H7 (cell line): ENCODE results near the gene PDE8B. TPM values are rescaled to one million over a fixed set of nuclear protein-coding genes. Genes with fewer than 3 reads are reported as not detected.

ENCODE experiments used
- DNase-seq: peaks from one replicate; pipeline ENCODE4 v3.0.0; 2012
- H3K27me3 ChIP-seq: 2 replicates; pipeline ENCODE4 v1.6.0; 2011; ENCODE audit warnings: mild to moderate bottlenecking, low read length; ENCODE audit not compliant: control insufficient read depth, insufficient read depth
- H3K36me3 ChIP-seq: replicated peaks from 2 replicates; pipeline ENCODE4 v1.5.1; 2011; ENCODE audit warnings: low read length; ENCODE audit not compliant: control insufficient read depth, insufficient read depth
- H3K4me3 ChIP-seq: 2 replicates; pipeline ENCODE4 v1.5.1; 2011; ENCODE audit warnings: low read depth, mild to moderate bottlenecking, control low read depth, low read length, moderate library complexity; ENCODE audit not compliant: insufficient read depth
- total RNA-seq: library from RNA; depleted of rRNA; stranded (reverse); fragments of >200 nt; shearing (Covaris generic); gene quantifications from 2 replicates; pipeline ENCODE4 v1.2.3, GENCODE V29; 2014

Gene PDE8B
- total RNA-seq, 1 experiment from 2014 or later: 0.03 TPM

DNA sequence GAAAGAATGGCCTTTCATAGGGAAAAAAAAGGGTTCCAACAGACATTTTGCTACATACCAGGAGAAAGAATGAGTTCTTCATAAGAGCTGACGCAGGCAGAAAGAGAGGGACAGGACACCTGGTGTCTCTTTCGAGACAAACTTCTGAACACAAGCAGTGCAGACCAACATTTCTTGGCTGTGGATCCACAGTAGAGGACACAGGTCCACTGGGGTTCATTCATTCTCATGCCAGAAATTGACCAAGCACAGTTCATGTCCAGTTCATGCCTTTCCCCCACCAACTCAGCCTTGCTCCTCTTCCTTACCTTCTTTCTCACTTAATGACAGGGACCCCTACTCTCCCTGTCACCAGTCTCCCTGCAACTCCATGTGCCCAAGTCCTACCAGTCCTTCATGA is 144.0 kb downstream of the PDE8B start:
- Histone ChIP-seq H3K27me3 (no peaks in the 10 kb centered on the region), H3K36me3 (no peaks in the 10 kb centered on the region), H3K4me3 (no peak overlapping the region)
- DNase-seq: no peak

GRCh38 chr5:77355080-77355479 is 144.6 kb downstream of the PDE8B start:
- Histone ChIP-seq H3K27me3 (no peaks in the 10 kb centered on the region), H3K4me3 (no peak overlapping the region), H3K36me3 (no peaks in the 10 kb centered on the region)
- DNase-seq: no peak

DNA sequence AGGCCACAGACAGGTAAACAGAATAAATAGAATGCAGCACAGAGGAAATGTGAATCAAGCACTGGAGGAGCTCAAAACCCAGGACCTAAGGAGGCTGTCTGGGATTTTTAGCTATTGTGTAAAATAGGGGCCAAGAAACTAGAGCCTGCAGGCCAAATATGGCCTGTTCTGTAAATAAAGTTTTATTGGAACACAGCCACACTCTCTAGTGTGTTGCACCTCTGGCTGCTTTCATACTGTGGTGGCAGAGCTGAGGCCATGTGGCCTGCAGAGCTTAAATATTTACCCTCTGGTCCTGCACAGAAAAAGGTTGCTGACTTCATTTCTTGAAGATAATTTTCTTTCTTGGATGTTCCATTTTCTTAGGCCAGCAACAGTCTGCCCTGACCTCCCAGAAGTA is 145.3 kb downstream of the PDE8B start:
- no peak for DNase-seq
- no peaks in the 10 kb centered on the region for H3K27me3 ChIP-seq
- H3K4me3 ChIP-seq: no peak overlapping the region
- H3K36me3 ChIP-seq: no peaks in the 10 kb centered on the region

DNA sequence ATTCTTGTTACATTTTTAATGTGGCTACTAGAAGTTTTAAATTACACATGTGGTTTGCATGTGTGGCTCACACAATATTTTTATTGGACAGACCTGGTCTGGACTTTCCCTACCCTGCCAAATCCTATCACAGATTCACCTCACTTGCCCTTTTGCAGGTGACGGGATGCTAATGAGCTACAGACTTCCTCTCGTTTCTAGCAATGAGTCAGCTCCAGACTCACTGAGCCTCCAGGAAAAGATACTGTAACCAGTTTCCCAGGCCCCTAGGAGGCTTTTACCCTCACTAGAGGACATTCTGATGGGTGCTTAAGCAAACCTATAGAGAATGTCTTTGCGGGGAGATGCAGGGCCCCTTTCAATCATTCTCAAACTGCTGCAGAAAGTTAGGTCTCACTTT is 146.3 kb downstream of the PDE8B start:
- H3K27me3 ChIP-seq: no peaks in the 10 kb centered on the region
- no peaks in the 10 kb centered on the region for H3K36me3 ChIP-seq
- no peak for DNase-seq
- H3K4me3 ChIP-seq: no peak overlapping the region

DNA sequence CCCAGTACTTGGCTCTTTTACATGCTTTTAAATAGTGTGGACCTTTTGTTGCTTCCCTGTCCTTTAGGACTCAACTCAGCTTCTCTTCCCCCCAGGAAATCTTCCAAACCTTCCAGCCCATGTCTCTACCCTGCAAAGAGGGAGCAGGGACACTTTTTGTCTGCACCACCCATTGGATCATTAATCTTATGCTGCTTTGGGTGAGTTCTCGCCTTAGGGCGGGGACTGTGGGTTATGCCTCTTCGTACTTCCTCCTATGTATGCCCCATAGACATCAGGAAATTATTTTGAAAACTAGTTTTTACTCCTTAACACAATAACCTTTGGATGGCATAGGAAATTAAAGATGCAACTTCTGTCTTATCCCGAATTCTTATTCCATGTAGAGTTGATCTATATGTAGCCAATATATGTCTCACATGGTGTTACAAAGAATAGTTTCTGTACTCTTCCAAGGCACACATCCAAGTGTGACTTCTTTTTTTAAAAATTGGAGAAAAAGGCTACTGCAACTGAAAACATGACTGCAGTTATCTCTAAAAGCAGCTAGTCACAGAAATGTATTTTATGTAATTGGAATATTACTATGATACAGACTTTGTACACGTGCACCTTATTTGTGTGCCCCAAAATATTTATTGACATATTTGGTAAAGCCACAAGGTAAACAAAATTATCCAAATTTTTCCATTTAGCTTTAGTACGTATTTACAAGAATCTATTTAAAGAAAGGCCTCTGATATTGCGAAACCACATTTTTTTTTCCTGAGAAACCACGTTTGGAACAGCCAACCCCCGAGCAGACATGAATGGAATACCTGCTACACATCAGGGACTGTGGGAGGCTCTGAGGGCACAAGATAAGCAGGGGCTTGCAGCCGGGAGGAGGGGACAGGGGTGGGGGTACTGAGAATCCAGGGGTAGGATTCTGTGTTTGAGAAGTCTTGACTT is 148.1 kb downstream of the PDE8B start:
- H3K27me3 ChIP-seq: no peaks in the 10 kb centered on the region
- no peaks in the 10 kb centered on the region for H3K36me3 ChIP-seq
- no peak for DNase-seq
- H3K4me3 ChIP-seq: no peak overlapping the region

DNA sequence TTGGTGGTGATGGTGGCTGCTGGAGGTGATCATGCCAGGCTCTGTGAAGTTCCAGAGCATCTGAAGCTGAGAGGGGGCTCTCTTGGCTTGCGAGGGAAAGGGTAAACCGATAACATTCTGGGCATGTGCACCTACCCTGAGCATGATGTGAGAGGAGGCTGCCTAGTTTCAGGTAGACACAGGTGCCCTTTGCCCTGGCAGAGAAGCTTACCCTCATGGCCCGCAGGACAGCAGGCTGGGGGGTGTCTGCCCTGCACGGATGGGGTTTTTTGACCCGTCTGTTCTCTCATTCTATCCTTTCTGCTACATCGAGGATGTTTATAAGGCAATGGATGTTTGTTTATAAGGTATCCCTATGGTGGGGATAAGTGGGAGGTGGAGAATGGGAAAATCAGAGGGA is 148.8 kb downstream of the PDE8B start:
- Histone ChIP-seq H3K27me3 (no peaks in the 10 kb centered on the region), H3K36me3 (no peaks in the 10 kb centered on the region), H3K4me3 (no peak overlapping the region)
- DNase-seq: no peak

DNA sequence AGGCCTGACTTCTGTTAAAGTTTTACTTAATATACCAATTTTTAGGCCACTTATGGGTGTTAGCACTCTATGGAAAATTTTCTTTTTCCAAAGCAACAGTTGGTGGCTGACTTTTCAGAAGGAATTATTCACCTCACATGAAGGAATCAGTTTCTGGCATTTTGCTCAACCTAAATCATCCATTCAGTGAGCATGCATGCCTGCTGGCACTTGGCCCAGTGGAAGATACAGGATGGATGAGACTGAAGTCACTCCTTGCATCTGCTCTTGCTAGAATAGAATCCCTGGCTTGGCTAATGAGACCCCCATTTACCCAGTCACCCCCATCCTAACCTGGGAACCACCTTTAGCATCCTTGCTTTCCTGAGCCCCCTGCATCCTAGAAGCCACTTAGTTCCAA is 149.9 kb downstream of the PDE8B start:
- H3K4me3 ChIP-seq: no peak overlapping the region
- H3K27me3 ChIP-seq: no peaks in the 10 kb centered on the region
- H3K36me3 ChIP-seq: no peaks in the 10 kb centered on the region
- no peak for DNase-seq

DNA sequence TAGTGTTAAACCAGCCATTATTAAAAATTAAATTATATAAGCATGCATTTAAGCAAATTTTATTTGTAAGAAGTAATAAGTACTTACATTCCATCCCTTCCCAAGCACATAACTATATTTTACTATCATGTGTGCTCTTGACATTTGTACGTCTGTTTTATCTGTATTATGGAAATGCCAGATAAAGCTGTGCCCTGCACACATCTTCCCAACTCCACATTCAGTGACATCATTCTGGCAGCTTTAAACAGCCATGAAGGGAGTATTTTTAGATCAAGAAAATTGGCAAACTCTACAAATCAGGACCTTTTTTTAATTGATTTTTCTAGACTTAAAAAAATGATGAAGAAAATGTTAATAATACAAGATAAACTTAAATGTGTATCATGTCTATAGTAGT is 150.5 kb downstream of the PDE8B start:
- Histone ChIP-seq H3K4me3 (no peak overlapping the region), H3K36me3 (no peaks in the 10 kb centered on the region), H3K27me3 (no peaks in the 10 kb centered on the region)
- no peak for DNase-seq

DNA sequence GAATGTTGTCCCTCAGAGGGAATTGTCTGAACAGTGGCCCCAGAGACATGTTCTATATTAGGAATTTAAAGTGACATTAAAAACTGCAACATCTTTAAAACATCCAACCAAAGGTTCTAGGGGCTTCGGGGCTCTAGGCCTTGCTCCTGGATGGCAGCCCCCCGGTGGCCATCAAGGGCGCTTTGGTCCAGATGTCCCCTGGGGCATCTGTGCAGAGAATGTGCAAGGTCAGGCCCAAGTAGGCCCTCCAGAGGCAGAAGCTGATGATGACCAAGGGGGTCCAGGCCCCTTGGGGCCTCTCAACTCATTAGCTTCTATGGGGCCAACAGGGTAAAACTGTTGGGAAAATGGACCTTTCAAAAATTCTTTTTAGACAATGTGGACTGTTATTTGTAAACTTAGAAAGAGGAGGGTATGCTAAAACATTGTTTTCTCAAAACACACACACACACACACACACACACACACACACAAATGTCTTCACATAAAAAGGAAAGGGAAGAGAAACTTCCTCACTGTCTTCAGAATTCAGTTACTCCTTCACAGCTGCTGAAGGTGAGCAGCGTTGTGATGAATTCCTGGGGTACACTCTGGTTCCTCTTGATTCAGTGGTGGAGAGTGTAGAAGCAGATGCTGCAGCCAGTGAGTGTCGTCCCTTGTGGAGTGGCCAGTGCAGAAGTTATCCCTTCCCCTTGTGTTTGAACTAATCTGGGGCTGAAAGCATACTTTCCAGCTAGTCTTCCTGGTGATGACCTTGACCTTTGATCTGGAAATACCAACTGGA is 156.4 kb downstream of the PDE8B start:
- no peak overlapping the region for H3K4me3 ChIP-seq
- H3K36me3 ChIP-seq: no peaks in the 10 kb centered on the region
- H3K27me3 ChIP-seq: no peaks in the 10 kb centered on the region
- peak; percentile 48 for DNase-seq

- Histone ChIP-seq H3K27me3 (no peaks in the 10 kb centered on the region), H3K4me3 (no peak overlapping the region), H3K36me3 (no peaks in the 10 kb centered on the region)
- no peak for DNase-seq
Observed at GRCh38 chr5:77367741-77368140, 157.3 kb downstream of the PDE8B start.

GRCh38 chr5:77368367-77368766 is 157.9 kb downstream of the PDE8B start:
- H3K27me3 ChIP-seq: no peaks in the 10 kb centered on the region
- no peaks in the 10 kb centered on the region for H3K36me3 ChIP-seq
- no peak for DNase-seq
- H3K4me3 ChIP-seq: no peak overlapping the region

DNA sequence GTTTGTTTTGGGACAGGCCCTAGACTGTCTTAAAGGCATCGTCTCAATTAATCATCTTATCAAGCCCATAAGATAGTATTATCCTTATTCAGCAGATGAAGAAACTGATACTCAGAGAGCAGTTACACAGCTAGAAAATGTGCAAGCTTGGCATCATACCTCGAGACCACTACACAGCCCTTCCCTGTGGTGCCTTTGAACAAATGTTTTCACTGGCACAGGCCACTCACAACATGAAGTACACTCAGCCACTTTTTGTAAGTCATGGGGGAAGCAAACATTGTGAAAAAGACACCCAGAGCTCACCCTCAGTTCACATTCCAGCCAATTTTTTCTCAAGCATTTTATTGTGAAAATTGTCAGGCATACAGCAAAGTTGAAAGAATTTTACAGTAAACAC is 159.1 kb downstream of the PDE8B start:
- DNase-seq: no peak
- no peak overlapping the region for H3K4me3 ChIP-seq
- H3K27me3 ChIP-seq: no peaks in the 10 kb centered on the region
- no peaks in the 10 kb centered on the region for H3K36me3 ChIP-seq

- no peaks in the 10 kb centered on the region for H3K36me3 ChIP-seq
- no peaks in the 10 kb centered on the region for H3K27me3 ChIP-seq
- no peak for DNase-seq
- H3K4me3 ChIP-seq: no peak overlapping the region
Observed at GRCh38 chr5:77374686-77375085, 164.2 kb downstream of the PDE8B start.

DNA sequence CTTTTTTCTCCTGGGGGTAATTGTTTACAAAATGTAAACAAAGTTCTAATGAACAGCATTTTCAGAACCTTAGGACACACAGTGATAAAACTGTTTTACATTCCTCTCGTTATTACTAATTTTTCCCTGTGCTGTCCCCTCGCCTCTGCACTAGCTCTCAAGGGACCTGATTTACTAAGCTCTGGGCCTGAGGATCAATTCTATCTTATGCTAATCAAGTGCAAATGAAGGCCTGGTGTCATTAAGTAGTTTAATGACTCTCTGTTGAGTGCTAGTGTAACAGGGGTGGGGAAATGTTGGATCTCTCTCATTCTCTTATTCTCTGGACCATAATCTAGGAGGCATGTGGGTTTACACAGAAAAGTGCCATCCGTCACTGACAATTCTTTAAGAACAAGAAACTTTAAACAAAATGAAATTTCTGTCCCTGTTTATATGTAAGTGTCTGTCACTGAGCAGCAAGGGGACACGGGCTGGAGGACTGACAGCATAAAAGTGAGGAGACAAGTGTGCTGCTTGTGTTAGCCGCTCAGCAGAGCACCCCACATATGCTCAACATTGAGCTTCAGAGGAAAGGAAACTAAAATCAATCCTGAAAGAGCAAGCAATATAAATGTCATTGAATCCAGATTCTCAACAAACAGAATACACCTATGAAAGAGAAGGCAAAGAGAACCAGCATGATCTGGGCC is 166.3 kb downstream of the PDE8B start:
- Histone ChIP-seq H3K36me3 (no peaks in the 10 kb centered on the region), H3K27me3 (no peaks in the 10 kb centered on the region), H3K4me3 (no peak overlapping the region)
- DNase-seq: no peak
